HEK293 (cell line): Measurements from ENCODE around the gene TIMM13.

Source experiments
- SP2 ChIP-seq: fragments of 450-650 bp; formaldehyde crosslinking; IDR thresholded peaks from 2 replicates; pipeline ENCODE4 v1.5.1; 2016; ENCODE audit warnings: missing biosample characterization, missing genetic modification characterization
- ZBTB20 ChIP-seq: fragments of 450-650 bp; formaldehyde crosslinking; IDR thresholded peaks from 2 replicates; pipeline ENCODE4 v1.5.1; 2016; ENCODE audit warnings: missing biosample characterization, missing genetic modification characterization
- TF ChIP-seq, protein P1 (sequence below): fragments of 450-650 bp; formaldehyde crosslinking; IDR thresholded peaks from 2 replicates; pipeline ENCODE4 v1.5.1; 2016; ENCODE audit warnings: missing biosample characterization, missing genetic modification characterization

DNA sequence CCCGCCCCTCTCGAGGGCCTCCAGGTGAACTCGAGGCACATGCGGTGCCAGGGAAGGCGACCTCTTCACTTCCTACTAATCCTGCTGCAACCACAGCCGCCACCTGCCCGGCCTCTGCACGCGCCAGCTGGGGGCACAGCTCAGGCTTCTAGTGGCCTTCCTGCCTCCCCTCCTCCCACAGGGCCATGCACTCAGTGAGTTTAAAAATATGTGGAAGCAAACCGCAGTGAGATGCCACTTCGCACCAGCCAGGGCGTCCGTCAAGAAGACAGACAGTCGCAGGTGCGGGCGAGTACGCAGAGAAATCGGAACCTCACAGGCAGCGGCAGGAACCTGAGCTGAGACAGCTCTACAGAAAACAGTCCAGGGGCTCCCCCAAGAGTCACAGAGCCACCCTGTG, 19.0 kb upstream of the TIMM13 start:
- TF ChIP-seq SP2 (tag by site-specific recombination) (no peak), ZBTB20 (tag by site-specific recombination) (no peak)
- TF ChIP-seq, protein P1, sequence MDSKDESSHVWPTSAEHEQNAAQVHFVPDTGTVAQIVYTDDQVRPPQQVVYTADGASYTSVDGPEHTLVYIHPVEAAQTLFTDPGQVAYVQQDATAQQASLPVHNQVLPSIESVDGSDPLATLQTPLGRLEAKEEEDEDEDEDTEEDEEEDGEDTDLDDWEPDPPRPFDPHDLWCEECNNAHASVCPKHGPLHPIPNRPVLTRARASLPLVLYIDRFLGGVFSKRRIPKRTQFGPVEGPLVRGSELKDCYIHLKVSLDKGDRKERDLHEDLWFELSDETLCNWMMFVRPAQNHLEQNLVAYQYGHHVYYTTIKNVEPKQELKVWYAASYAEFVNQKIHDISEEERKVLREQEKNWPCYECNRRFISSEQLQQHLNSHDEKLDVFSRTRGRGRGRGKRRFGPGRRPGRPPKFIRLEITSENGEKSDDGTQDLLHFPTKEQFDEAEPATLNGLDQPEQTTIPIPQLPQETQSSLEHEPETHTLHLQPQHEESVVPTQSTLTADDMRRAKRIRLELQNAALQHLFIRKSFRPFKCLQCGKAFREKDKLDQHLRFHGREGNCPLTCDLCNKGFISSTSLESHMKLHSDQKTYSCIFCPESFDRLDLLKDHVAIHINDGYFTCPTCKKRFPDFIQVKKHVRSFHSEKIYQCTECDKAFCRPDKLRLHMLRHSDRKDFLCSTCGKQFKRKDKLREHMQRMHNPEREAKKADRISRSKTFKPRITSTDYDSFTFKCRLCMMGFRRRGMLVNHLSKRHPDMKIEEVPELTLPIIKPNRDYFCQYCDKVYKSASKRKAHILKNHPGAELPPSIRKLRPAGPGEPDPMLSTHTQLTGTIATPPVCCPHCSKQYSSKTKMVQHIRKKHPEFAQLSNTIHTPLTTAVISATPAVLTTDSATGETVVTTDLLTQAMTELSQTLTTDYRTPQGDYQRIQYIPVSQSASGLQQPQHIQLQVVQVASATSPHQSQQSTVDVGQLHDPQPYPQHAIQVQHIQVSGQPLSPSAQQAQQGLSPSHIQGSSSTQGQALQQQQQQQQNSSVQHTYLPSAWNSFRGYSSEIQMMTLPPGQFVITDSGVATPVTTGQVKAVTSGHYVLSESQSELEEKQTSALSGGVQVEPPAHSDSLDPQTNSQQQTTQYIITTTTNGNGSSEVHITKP (tag by site-specific recombination) = no peak
